Urinary bladder (tissue), 4 donors: ENCODE measurements around the gene CACNA1A. TPM values are rescaled to one million over a fixed set of nuclear protein-coding genes. Genes with fewer than 3 reads are reported as not detected.
A peak's percentile ranks its signal among the peaks of the same experiment; 100 is the strongest.
"Not testable (repeated sequence)": the region's sequence is repeated elsewhere in the genome, so short reads cannot be mapped to it uniquely, and the experiment has no call there.

Experiments used
- DNase-seq: peaks from one replicate; pipeline ENCODE4 v3.0.0-alpha.2; 2015; ENCODE audit errors: extremely low spot score
- H3K27ac ChIP-seq: one replicate; pipeline ENCODE4 v1.5.1; 2013; ENCODE audit warnings: low read depth, mild to moderate bottlenecking, moderate library complexity
- H3K36me3 ChIP-seq: one replicate; pipeline ENCODE4 v1.6.1; 2013; ENCODE audit warnings: mild to moderate bottlenecking, moderate library complexity; ENCODE audit not compliant: insufficient read depth
- H3K4me1 ChIP-seq: one replicate; pipeline ENCODE4 v1.6.1; 2013; ENCODE audit warnings: mild to moderate bottlenecking, moderate library complexity; ENCODE audit not compliant: insufficient read depth
- H3K4me3 ChIP-seq: one replicate; pipeline ENCODE4 v1.5.1; 2013; ENCODE audit warnings: low read depth, low read length
- WGBS: extraction: QIAGEN DNeasy Blood & Tissue Kit; methylation state at CpG from one replicate; pipeline ENCODE4 v1.1.7; 2013; 5-methylcytosine and 5-hydroxymethylcytosine counted together
- polyA plus RNA-seq: library from polyadenylated mRNA; stranded (reverse); fragments of 200-250 nt; gene quantifications from one replicate; pipeline ENCODE4 v1.2.3, GENCODE V29; 2013
- total RNA-seq: library from RNA; depleted of rRNA; stranded (reverse); fragments of >200 nt; gene quantifications from one replicate; pipeline ENCODE4 v1.2.3, GENCODE V29; 2014
- donor health status: healthy with polysubstance abuse.
- donor health status: healthy.

CACNA1A gene
- total RNA-seq (1.7 TPM), polyA plus RNA-seq (0.75 TPM)

GRCh38 chr19:13506471-13506820 lies at the start of gene CACNA1A:
CACNA1A (minus strand) TSS chr19:13506479; CDS start chr19:13506224, 255 bp downstream.
- Histone ChIP-seq H3K36me3 (no peaks in the 10 kb centered on the region), H3K4me1 (no peaks in the 10 kb centered on the region), H3K27ac (no peak within 1 kb of the TSS), H3K4me3 (peak within 1 kb of the TSS; percentile 26)
- under 1% methylated on average over 20 of the region's 21 CpGs for WGBS
- no peak for DNase-seq

GRCh38 chr19:13554506-13555240 lies 48.4 kb upstream of the CACNA1A start:
- Histone ChIP-seq H3K36me3 (no peaks in the 10 kb centered on the region), H3K27ac (no peak overlapping the region), H3K4me3 (no peak overlapping the region), H3K4me1 (no peaks in the 10 kb centered on the region)
- 51% methylated on average over 10 of the region's 10 CpGs for WGBS
- DNase-seq: no peak

GRCh38 chr19:13553880-13554400 lies 47.7 kb upstream of the CACNA1A start:
- no peak overlapping the region for H3K4me3 ChIP-seq
- no peak overlapping the region for H3K27ac ChIP-seq
- no peak for DNase-seq
- 93% methylated on average over 2 of the region's 2 CpGs for WGBS
- no peaks in the 10 kb centered on the region for H3K4me1 ChIP-seq
- H3K36me3 ChIP-seq: no peaks in the 10 kb centered on the region

- DNase-seq: no peak
- H3K4me1 ChIP-seq: no peaks in the 10 kb centered on the region
- H3K27ac ChIP-seq: no peak overlapping the region
- H3K36me3 ChIP-seq: no peaks in the 10 kb centered on the region
- 77% methylated on average over 3 of the region's 3 CpGs for WGBS
- H3K4me3 ChIP-seq: no peak overlapping the region
Observed at GRCh38 chr19:13548131-13548530, 41.9 kb upstream of the CACNA1A start.

GRCh38 chr19:13547102-13547501 lies 40.8 kb upstream of the CACNA1A start:
- H3K27ac ChIP-seq: no peak overlapping the region
- H3K4me1 ChIP-seq: no peaks in the 10 kb centered on the region
- no peak overlapping the region for H3K4me3 ChIP-seq
- DNase-seq: no peak
- no peaks in the 10 kb centered on the region for H3K36me3 ChIP-seq

- no peak overlapping the region for H3K4me3 ChIP-seq
- no peak for DNase-seq
- H3K27ac ChIP-seq: no peak overlapping the region
- H3K4me1 ChIP-seq: no peaks in the 10 kb centered on the region
- no peaks in the 10 kb centered on the region for H3K36me3 ChIP-seq
- 86% methylated on average over 2 of the region's 2 CpGs for WGBS
Observed at GRCh38 chr19:13544423-13544822, 38.1 kb upstream of the CACNA1A start.

GRCh38 chr19:13541554-13541953 lies 35.3 kb upstream of the CACNA1A start:
- no peaks in the 10 kb centered on the region for H3K36me3 ChIP-seq
- H3K4me1 ChIP-seq: no peaks in the 10 kb centered on the region
- no peak overlapping the region for H3K27ac ChIP-seq
- no peak for DNase-seq
- H3K4me3 ChIP-seq: no peak overlapping the region
- WGBS: 28% methylated on average over 1 of the region's 1 CpG

- Histone ChIP-seq H3K36me3 (no peaks in the 10 kb centered on the region), H3K27ac (no peak overlapping the region), H3K4me1 (no peaks in the 10 kb centered on the region), H3K4me3 (no peak overlapping the region)
- DNase-seq: no peak
- 79% methylated on average over 1 of the region's 1 CpG for WGBS
Observed at GRCh38 chr19:13539332-13539731, 33.1 kb upstream of the CACNA1A start.

GRCh38 chr19:13538601-13539253 lies 32.4 kb upstream of the CACNA1A start:
- no peak for DNase-seq
- 32% methylated on average over 7 of the region's 7 CpGs for WGBS
- H3K36me3 ChIP-seq: no peaks in the 10 kb centered on the region
- no peak overlapping the region for H3K27ac ChIP-seq
- no peak overlapping the region for H3K4me3 ChIP-seq
- no peaks in the 10 kb centered on the region for H3K4me1 ChIP-seq

GRCh38 chr19:13537454-13537853 lies 31.2 kb upstream of the CACNA1A start:
- 50% methylated on average over 6 of the region's 6 CpGs for WGBS
- Histone ChIP-seq H3K4me3 (no peak overlapping the region), H3K4me1 (no peaks in the 10 kb centered on the region), H3K36me3 (no peaks in the 10 kb centered on the region), H3K27ac (no peak overlapping the region)
- DNase-seq: no peak

- no peak overlapping the region for H3K4me3 ChIP-seq
- H3K36me3 ChIP-seq: no peaks in the 10 kb centered on the region
- no peak overlapping the region for H3K27ac ChIP-seq
- whole genome bisulfite sequencing: 26% methylated on average over 6 of the region's 6 CpGs
- no peak for DNase-seq
- no peaks in the 10 kb centered on the region for H3K4me1 ChIP-seq
Observed at GRCh38 chr19:13530720-13531119, 24.4 kb upstream of the CACNA1A start.

- not testable (repeated sequence) for DNase-seq, H3K4me3 ChIP-seq, H3K4me1 ChIP-seq, H3K36me3 ChIP-seq, H3K27ac ChIP-seq
- 86% methylated on average over 2 of the region's 2 CpGs for WGBS
Observed at GRCh38 chr19:13529721-13530120, 23.4 kb upstream of the CACNA1A start.

- Histone ChIP-seq H3K4me1 (no peaks in the 10 kb centered on the region), H3K36me3 (no peaks in the 10 kb centered on the region), H3K4me3 (no peak overlapping the region), H3K27ac (no peak overlapping the region)
- DNase-seq: no peak
- WGBS: 14% methylated on average over 2 of the region's 2 CpGs
Observed at GRCh38 chr19:13526552-13526951, 20.3 kb upstream of the CACNA1A start.

GRCh38 chr19:13521066-13521465 lies 14.8 kb upstream of the CACNA1A start:
- Histone ChIP-seq H3K4me1 (no peaks in the 10 kb centered on the region), H3K36me3 (no peaks in the 10 kb centered on the region), H3K4me3 (no peak overlapping the region), H3K27ac (no peak overlapping the region)
- DNase-seq: no peak
